ENCODE results near the gene SIAH2.
A peak's percentile ranks its signal among the peaks of the same experiment; 100 is the strongest.

The SIAH2 gene

GRCh38 chr3:150733373-150733935, 29.5 kb downstream of the SIAH2 start:
- no peak for DNase-seq

- no peak for DNase-seq
Measured at GRCh38 chr3:150729682-150730360, 33.1 kb downstream of the SIAH2 start.

- no peak for DNase-seq
Measured at GRCh38 chr3:150727653-150728502, 35.1 kb downstream of the SIAH2 start.

GRCh38 chr3:150725548-150725947, 37.4 kb downstream of the SIAH2 start:
- no peak for DNase-seq

- no peak for DNase-seq
Measured at GRCh38 chr3:150723946-150724345, 39.0 kb downstream of the SIAH2 start.

- no peak for DNase-seq
Measured at GRCh38 chr3:150722267-150722666, 40.7 kb downstream of the SIAH2 start.

- DNase-seq: peak; percentile 44
Measured at GRCh38 chr3:150721285-150722130, 41.5 kb downstream of the SIAH2 start.

GRCh38 chr3:150720444-150720843, 42.5 kb downstream of the SIAH2 start:
- DNase-seq: no peak

- no peak for DNase-seq
Measured at GRCh38 chr3:150710097-150710496, 52.9 kb downstream of the SIAH2 start.

- peak; percentile 16 for DNase-seq
Measured at GRCh38 chr3:150703756-150704344, 59.1 kb downstream of the SIAH2 start, which contains the start of gene ERICH6. Gene ERICH6 (minus strand): TSS chr3:150703920. CDS start chr3:150703898, 22 bp downstream.

GRCh38 chr3:150703299-150703755, 59.6 kb downstream of the SIAH2 start:
- DNase-seq: no peak

GRCh38 chr3:150699068-150699639, 63.8 kb downstream of the SIAH2 start:
- DNase-seq: no peak

GRCh38 chr3:150697646-150698045, 65.3 kb downstream of the SIAH2 start:
- DNase-seq: no peak

- DNase-seq: no peak
Measured at GRCh38 chr3:150691414-150692040, 71.4 kb downstream of the SIAH2 start.

All from NCI-H187 treated with DMSO at 0.1 percent for 48 hours (cell line).